GM12801 (cell line): ENCODE results near the gene ALKBH5.

Experiments used
- TF ChIP-seq, protein P1 (sequence below): IDR thresholded peaks from one replicate; pipeline ENCODE4 v1.5.1; 2011; ENCODE audit warnings: control low read depth; ENCODE audit not compliant: insufficient read length; ENCODE audit errors: extremely low read depth

The ALKBH5 gene

GRCh38 chr17:18187226-18187625, 3.6 kb downstream of the ALKBH5 start:
- TF ChIP-seq, protein P1, sequence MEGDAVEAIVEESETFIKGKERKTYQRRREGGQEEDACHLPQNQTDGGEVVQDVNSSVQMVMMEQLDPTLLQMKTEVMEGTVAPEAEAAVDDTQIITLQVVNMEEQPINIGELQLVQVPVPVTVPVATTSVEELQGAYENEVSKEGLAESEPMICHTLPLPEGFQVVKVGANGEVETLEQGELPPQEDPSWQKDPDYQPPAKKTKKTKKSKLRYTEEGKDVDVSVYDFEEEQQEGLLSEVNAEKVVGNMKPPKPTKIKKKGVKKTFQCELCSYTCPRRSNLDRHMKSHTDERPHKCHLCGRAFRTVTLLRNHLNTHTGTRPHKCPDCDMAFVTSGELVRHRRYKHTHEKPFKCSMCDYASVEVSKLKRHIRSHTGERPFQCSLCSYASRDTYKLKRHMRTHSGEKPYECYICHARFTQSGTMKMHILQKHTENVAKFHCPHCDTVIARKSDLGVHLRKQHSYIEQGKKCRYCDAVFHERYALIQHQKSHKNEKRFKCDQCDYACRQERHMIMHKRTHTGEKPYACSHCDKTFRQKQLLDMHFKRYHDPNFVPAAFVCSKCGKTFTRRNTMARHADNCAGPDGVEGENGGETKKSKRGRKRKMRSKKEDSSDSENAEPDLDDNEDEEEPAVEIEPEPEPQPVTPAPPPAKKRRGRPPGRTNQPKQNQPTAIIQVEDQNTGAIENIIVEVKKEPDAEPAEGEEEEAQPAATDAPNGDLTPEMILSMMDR = no peak

DNA sequence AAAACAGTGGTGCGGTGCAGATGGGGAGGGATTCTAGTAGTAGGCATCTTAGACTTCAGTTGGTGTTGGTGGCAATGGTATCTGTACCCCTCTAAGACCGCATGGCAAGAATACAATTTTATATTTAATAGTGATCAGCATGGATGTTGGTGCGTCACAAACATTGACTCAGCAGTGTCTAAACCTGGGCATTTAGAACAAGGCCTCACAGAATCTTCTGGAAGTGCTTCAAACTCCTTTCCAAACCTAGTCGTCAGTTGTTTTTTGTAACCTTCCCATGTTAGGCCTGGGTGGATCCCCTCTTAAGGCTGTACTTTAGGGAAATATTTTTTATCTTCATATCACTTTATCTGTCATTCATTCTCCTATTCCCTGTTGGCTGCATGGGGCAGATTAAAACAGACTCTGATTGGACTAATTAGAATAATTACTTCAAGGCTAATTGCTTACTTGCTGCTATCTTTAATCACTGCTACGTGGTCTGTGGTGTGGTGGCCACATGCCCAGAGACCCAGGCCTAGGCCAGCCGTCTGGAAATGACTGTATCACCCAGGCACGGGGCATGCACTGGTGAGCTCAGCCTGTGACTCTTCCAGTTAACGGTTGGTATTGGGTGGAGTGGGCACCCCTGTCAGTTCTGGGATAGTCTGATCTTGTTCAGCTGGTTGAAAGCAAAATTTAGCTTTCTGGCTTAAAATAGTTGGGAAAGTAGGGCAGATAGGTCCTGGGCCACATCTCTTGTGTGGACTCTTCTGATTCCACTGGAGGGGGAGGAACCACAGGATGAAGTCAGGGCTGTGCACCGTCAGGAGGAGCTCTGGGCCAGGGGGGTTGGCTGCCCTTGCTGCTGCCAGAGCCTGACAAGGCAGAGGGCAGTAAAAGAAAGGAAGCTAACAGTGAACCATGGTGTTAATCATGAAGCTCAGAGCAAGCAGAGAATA, 4.5 kb downstream of the ALKBH5 start:
- TF ChIP-seq, protein P1 = no peak

- TF ChIP-seq, protein P1 = no peak
Observed at GRCh38 chr17:18190628-18191235, 7.1 kb downstream of the ALKBH5 start.

DNA sequence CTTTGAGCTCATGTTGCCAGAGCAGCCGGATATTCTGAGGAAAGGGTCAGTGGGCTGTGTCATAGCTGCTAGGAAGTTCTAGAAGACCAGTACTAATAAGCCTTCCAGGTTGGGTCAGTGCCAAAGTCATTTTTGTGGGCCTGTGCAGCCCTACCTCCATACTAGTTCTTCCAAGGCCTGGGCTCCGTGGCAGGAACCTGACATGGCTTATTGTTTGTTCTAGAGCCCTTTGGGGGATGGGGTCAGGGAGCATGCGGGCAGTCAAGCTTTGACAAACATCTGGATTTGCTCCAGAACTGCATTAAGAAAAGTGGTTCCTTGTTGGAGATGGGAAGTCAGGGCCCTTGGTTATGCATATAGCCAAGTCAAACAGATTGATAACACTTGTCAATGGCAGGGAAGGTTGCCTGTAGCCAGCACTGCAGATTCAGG, 7.6 kb downstream of the ALKBH5 start:
- TF ChIP-seq, protein P1 = no peak

DNA sequence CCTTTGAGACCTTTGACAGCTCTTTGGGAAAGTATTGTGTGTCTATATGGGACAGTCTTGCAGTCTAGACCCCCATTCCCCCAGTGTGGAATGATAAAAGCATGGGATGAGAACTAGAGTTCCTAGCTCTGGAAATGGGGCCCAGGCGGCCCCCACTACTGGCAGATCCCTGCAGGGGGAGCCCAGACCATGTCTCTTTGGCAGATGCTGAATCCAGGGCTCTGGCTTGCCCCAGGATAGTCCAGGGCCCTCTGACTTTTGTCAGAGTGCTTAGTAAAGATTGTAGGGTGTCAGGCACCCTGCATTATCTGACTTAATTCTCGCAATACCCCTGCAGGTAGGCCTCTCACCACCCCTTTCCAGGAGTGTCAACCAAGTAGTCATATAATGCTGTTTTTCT, 8.3 kb downstream of the ALKBH5 start:
- TF ChIP-seq, protein P1 = no peak

DNA sequence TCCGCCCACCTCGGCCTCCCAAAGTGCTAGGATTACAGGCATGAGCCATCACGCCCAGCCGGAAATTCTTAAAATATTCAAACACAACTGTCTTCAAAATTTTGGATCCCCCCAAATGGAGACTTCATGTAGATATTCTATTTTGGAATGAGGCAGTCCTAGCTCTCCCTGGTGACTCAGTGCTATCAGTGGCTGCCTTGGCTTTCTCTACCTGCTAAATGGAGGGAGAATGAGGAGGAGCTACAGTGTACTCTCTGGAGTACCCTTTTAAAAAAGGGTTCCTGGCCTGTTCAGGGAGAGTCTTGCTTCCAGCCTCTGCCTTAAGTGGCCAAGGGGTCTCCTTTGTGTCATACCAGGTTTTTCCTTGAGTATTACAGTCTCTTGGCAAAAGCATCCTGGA, 10.8 kb downstream of the ALKBH5 start:
- TF ChIP-seq, protein P1 = no peak

DNA sequence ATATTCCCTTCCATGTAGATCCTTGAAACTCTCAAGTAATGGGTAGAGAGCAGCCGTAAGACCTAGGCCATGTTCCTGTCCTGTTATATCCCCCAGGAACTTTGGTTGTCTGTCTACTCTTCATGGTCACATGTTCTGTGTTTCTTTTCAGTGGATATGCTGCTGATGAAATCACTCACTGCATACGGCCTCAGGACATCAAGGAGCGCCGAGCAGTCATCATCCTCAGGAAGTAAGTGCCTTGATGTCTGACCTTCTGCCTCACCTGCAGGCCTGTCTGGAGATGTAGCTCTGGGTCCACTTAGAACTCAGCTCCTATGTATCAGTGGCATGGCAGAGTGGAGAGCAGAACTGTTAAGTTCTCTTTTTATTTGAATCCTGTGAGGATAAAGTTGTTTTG, 11.2 kb downstream of the ALKBH5 start:
- TF ChIP-seq, protein P1 = no peak
